Loucy (cell line): Measurements from ENCODE around the gene MAML2.

Source experiments
- H2AFZ ChIP-seq: fragments of 200-600 bp; sonication (generic); 2 replicates; pipeline ENCODE4 v1.6.0; 2016; ENCODE audit warnings: antibody characterized with exemption, mild to moderate bottlenecking, low read length, moderate library complexity
- H3F3A ChIP-seq: fragments of 200-600 bp; 2 replicates; pipeline ENCODE4 v1.6.0; 2016; ENCODE audit warnings: antibody characterized with exemption, low read depth, mild to moderate bottlenecking
- H3K27me3 ChIP-seq: fragments of 200-600 bp; sonication (generic); 2 replicates; pipeline ENCODE4 v1.6.1; 2014; ENCODE audit warnings: low read length, mild to moderate bottlenecking; ENCODE audit not compliant: insufficient read depth, poor library complexity, severe bottlenecking
- H3K36me3 ChIP-seq: fragments of 200-600 bp; sonication (generic); 2 replicates; pipeline ENCODE4 v1.6.1; 2016; ENCODE audit warnings: low read length; ENCODE audit not compliant: insufficient read depth
- H3K4me1 ChIP-seq: fragments of 200-600 bp; sonication (generic); 2 replicates; pipeline ENCODE4 v1.5.1; 2014; ENCODE audit warnings: low read length, mild to moderate bottlenecking; ENCODE audit not compliant: insufficient read depth, poor library complexity, severe bottlenecking
- H3K4me2 ChIP-seq: fragments of 200-600 bp; sonication (generic); 2 replicates; pipeline ENCODE4 v1.6.0; 2014; ENCODE audit warnings: antibody characterized with exemption, low read length, low read depth, mild to moderate bottlenecking; ENCODE audit not compliant: poor library complexity, severe bottlenecking
- H3K4me3 ChIP-seq: fragments of 200-600 bp; sonication (generic); 2 replicates; pipeline ENCODE4 v1.5.1; 2014; ENCODE audit warnings: low read length, mild to moderate bottlenecking, mixed read lengths; ENCODE audit not compliant: poor library complexity, severe bottlenecking
- H3K79me2 ChIP-seq: fragments of 200-600 bp; sonication (generic); 2 replicates; pipeline ENCODE4 v1.6.1; 2014; ENCODE audit warnings: low read length; ENCODE audit not compliant: insufficient read depth
- H3K9ac ChIP-seq: fragments of 200-600 bp; sonication (generic); 2 replicates; pipeline ENCODE4 v1.6.0; 2014; ENCODE audit warnings: mild to moderate bottlenecking, low read depth, low read length, moderate library complexity; ENCODE audit not compliant: poor library complexity, severe bottlenecking
- H3K9me2 ChIP-seq: fragments of 200-600 bp; sonication (generic); replicated peaks from 2 replicates; pipeline ENCODE4 v1.6.1; 2016; ENCODE audit warnings: low read depth, low read length, mixed read lengths
- H3K9me3 ChIP-seq: fragments of 200-600 bp; sonication (generic); 2 replicates; pipeline ENCODE4 v1.6.1; 2014; ENCODE audit warnings: mild to moderate bottlenecking, antibody characterized with exemption, low read length, low read depth; ENCODE audit not compliant: insufficient read depth
- H4K20me1 ChIP-seq: fragments of 200-600 bp; sonication (generic); 2 replicates; pipeline ENCODE4 v1.6.0; 2014; ENCODE audit warnings: antibody characterized with exemption, low read length, mild to moderate bottlenecking; ENCODE audit not compliant: insufficient read depth, poor library complexity, severe bottlenecking
- CTCF ChIP-seq: fragments of 200-600 bp; sonication (generic); conservative IDR thresholded peaks from 2 replicates; pipeline ENCODE4 v1.5.1; 2014; ENCODE audit warnings: mild to moderate bottlenecking, antibody characterized with exemption, low read length
- EZH2phosphoT487 ChIP-seq: fragments of 200-600 bp; IDR thresholded peaks from 2 replicates; pipeline ENCODE4 v1.6.1; 2018; ENCODE audit warnings: antibody characterized with exemption, mild to moderate bottlenecking, moderate library complexity, borderline replicate concordance

Gene MAML2

DNA sequence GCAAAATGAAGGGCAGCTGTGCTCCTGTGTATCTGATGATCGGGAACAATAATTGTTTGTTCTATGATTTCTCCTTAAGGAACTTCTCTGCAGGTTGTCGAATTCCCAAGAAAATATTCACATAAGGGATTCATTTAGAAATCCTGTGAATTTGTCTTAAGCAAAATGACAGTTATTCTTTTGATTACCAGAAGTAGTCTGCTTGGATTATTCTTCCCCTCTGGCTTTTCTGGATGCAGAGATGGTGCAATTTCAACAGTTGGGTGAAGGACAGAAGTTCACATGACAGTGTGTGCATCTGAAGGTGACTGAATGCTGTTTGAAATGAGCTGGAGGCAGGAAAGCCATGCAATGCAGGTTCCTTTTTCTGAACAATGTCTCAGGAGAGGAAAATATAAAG, 281.9 kb downstream of the MAML2 start:
- Histone ChIP-seq H2AFZ (no peak overlapping the region), H3K9me3 (no peaks in the 10 kb centered on the region), H3K36me3 (no peaks in the 10 kb centered on the region), H3K4me2 (no peak overlapping the region), H4K20me1 (no peaks in the 10 kb centered on the region), H3K9ac (no peak overlapping the region), H3K4me3 (no peak overlapping the region), H3K79me2 (no peaks in the 10 kb centered on the region), H3K9me2 (no peaks in the 10 kb centered on the region), H3K4me1 (peaks cover 21% of the 10 kb centered on the region), H3F3A (no peaks in the 10 kb centered on the region), H3K27me3 (no peaks in the 10 kb centered on the region)
- TF ChIP-seq EZH2phosphoT487 (no peak), CTCF (no peak)

DNA sequence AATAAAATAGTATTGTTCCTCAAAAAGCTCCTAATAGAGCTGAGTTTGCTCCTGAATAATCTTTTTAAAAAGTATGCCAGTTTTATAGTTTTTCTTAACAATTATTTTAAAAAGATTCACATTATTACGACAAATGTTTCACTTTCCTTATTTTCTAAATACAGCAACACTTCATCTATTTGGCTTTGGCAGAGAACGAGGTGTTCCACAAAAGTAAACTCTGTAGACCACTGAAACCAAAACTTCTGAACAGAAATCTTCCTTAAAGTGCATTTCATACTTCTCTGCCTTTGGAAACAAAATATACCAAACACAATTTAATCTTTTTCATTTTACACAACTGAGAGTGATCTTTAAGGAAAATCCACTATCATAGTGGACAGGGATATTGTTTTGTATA, 285.5 kb downstream of the MAML2 start:
- no peak overlapping the region for H3K4me2 ChIP-seq
- H3K79me2 ChIP-seq, result no peaks in the 10 kb centered on the region

DNA sequence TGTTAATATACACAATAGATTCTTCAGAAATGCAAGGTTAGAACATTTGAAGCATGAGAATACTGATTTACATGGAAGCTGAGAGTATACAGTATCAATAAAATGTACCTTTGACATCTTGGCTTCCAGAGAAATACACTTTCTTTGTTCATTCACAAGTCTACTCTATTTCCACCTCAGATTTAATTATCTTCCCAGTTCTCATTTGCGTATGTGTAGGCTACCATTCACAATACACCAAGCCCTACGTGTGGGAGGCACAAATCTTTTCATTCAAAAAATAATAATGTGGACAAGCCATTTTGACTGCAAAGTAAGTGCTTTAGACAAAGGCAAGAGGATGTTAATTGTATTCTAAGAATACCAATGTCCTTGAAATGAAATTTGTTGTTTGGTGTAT, 286.4 kb downstream of the MAML2 start:
- H3K27me3 ChIP-seq, result no peaks in the 10 kb centered on the region
- no peaks in the 10 kb centered on the region for H3K9me3 ChIP-seq
- H3K4me3 ChIP-seq, result no peak overlapping the region
- H3K9ac ChIP-seq, result no peak overlapping the region
- H3F3A ChIP-seq, result no peaks in the 10 kb centered on the region
- H3K4me1 ChIP-seq, result peaks cover 5% of the 10 kb centered on the region
- no peaks in the 10 kb centered on the region for H3K9me2 ChIP-seq
- TF ChIP-seq EZH2phosphoT487 (no peak), CTCF (no peak)
- no peak overlapping the region for H2AFZ ChIP-seq
- H3K79me2 ChIP-seq, result no peaks in the 10 kb centered on the region
- H3K4me2 ChIP-seq, result no peak overlapping the region
- no peaks in the 10 kb centered on the region for H3K36me3 ChIP-seq
- no peaks in the 10 kb centered on the region for H4K20me1 ChIP-seq

More for the DNA sequence above, 285.5 kb downstream of the MAML2 start:
- no peaks in the 10 kb centered on the region for H3K36me3 ChIP-seq
- H3F3A ChIP-seq, result no peaks in the 10 kb centered on the region
- no peaks in the 10 kb centered on the region for H3K9me3 ChIP-seq
- H4K20me1 ChIP-seq, result no peaks in the 10 kb centered on the region
- H3K27me3 ChIP-seq, result no peaks in the 10 kb centered on the region
- H3K9ac ChIP-seq, result no peak overlapping the region
- TF ChIP-seq EZH2phosphoT487, result no peak
- no peaks in the 10 kb centered on the region for H3K9me2 ChIP-seq
- H2AFZ ChIP-seq, result no peak overlapping the region
- peaks cover 14% of the 10 kb centered on the region for H3K4me1 ChIP-seq
- H3K4me3 ChIP-seq, result no peak overlapping the region

DNA sequence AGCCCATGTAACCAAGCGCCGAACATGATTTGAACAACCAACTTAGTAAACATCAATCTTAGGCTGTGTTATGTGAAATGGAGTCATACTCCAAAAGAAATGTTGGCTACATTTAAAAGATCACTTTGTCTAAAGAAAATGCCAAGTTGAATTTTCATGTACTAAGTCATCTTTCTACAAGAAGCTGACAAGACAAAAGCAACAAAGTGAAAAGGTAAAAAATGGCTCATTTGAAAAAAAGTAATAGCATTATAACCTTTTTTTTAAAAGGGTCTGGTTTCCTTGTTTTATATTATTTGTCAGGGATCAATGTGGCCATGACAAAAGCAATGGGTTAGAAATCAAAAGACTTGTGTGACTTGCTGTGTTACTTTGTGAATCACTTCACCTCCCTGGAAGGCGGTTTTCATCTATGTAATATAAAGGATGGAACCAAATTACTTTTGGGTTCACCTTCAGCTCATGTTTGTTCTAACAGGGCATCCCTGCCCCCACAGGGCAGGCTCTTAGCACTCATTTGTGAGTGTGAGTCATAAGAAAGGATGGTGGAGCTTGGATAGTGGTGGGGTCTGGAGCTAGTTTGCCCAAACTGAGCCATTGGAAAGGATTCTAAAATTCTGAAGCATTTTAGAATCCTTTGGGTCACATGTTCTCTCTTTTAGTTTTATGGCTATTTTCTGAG, 287.1 kb downstream of the MAML2 start:
- H2AFZ ChIP-seq, result no peak overlapping the region
- H3K36me3 ChIP-seq, result no peaks in the 10 kb centered on the region
- no peak overlapping the region for H3K4me2 ChIP-seq
- no peaks in the 10 kb centered on the region for H3K27me3 ChIP-seq
- H3K9ac ChIP-seq, result no peak overlapping the region
- no peak for TF ChIP-seq CTCF
- no peak for TF ChIP-seq EZH2phosphoT487
- H3K4me3 ChIP-seq, result no peak overlapping the region
- H3K79me2 ChIP-seq, result no peaks in the 10 kb centered on the region
- H3F3A ChIP-seq, result no peaks in the 10 kb centered on the region
- H4K20me1 ChIP-seq, result no peaks in the 10 kb centered on the region
- H3K4me1 ChIP-seq, result no peaks in the 10 kb centered on the region
- no peaks in the 10 kb centered on the region for H3K9me3 ChIP-seq
- no peaks in the 10 kb centered on the region for H3K9me2 ChIP-seq
